ENCODE results near the gene TEX11. TPM values are rescaled to one million over a fixed set of nuclear protein-coding genes. Genes with fewer than 3 reads are reported as not detected.

TEX11 gene
- total and polyA plus RNA-seq, 2 experiments from 2014 or later: 0.60 to 1.0 TPM

DNA sequence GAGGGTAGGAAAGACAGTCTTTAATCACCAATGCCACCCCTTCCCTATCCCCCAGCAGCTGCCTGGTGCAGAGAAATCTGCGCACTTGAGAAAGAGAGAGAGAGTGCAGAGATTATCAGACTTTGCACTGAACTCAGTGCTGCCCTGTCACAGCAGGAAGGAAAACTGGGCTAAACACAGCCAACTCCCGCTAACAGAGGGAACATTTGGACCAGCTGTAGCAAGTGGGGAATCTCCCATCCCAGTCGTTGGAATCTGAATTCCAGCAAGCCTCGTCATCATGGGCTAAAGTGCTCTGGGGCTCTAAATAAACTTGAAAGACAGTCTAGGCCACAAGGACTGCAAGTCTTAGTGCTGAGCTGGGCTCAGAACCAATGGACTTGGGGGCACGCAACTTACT is 295.2 kb downstream of the TEX11 start:
- no peaks in the 10 kb centered on the region for H3K9me3 Mint-ChIP-seq
- Histone ChIP-seq H3K4me2 (no peak overlapping the region), H3K27me3 (ENCODE audit: insufficient read depth) (no peaks in the 10 kb centered on the region), H3K9me2 (ENCODE audit: insufficient read depth) (no peaks in the 10 kb centered on the region), H3F3A (replicated peaks; ENCODE audit: low read depth) (no peaks in the 10 kb centered on the region), H3K79me2 (replicated peaks; ENCODE audit: insufficient read depth) (no peaks in the 10 kb centered on the region), H2AFZ (no peak overlapping the region), H3K4me3 (no peak overlapping the region), H3K4me1 (ENCODE audit: insufficient read depth) (peaks cover 8% of the 10 kb centered on the region; the same call in 1 of the 2 replicates), H3K36me3 (ENCODE audit: insufficient read depth) (no peaks in the 10 kb centered on the region), H3K27ac (ENCODE audit: low read depth) (no peak overlapping the region), H4K20me1 (replicated peaks; ENCODE audit: insufficient read depth) (no peaks in the 10 kb centered on the region)
- ATAC-seq (no peak), DNase-seq (ENCODE audit: low spot score) (no peak)
- TF ChIP-seq POLR2AphosphoS5 (IDR thresholded peaks at IDR 0.05; ENCODE audit: low read depth) (no peak), EZH2phosphoT487 (IDR thresholded peaks at IDR 0.05; ENCODE audit: unreplicated experiment) (no peak), STAT1 (IDR thresholded peaks at IDR 0.05; ENCODE audit: unreplicated experiment) (no peak), CREB1 (CRISPR knock-in tag; IDR thresholded peaks at IDR 0.05; ENCODE audit: low read depth) (no peak), ZNF331 (CRISPR knock-in tag; IDR thresholded peaks at IDR 0.05; ENCODE audit: low read depth) (no peak), JUNB (IDR thresholded peaks at IDR 0.05; ENCODE audit: unreplicated experiment) (no peak), NANOG (IDR thresholded peaks at IDR 0.05; ENCODE audit: borderline replicate concordance) (no peak), EZH2 (IDR thresholded peaks at IDR 0.05; ENCODE audit: low read depth, unreplicated experiment) (no peak), ZNF114 (CRISPR knock-in tag; IDR thresholded peaks at IDR 0.05) (no peak)
- TF ChIP-seq, protein P1, sequence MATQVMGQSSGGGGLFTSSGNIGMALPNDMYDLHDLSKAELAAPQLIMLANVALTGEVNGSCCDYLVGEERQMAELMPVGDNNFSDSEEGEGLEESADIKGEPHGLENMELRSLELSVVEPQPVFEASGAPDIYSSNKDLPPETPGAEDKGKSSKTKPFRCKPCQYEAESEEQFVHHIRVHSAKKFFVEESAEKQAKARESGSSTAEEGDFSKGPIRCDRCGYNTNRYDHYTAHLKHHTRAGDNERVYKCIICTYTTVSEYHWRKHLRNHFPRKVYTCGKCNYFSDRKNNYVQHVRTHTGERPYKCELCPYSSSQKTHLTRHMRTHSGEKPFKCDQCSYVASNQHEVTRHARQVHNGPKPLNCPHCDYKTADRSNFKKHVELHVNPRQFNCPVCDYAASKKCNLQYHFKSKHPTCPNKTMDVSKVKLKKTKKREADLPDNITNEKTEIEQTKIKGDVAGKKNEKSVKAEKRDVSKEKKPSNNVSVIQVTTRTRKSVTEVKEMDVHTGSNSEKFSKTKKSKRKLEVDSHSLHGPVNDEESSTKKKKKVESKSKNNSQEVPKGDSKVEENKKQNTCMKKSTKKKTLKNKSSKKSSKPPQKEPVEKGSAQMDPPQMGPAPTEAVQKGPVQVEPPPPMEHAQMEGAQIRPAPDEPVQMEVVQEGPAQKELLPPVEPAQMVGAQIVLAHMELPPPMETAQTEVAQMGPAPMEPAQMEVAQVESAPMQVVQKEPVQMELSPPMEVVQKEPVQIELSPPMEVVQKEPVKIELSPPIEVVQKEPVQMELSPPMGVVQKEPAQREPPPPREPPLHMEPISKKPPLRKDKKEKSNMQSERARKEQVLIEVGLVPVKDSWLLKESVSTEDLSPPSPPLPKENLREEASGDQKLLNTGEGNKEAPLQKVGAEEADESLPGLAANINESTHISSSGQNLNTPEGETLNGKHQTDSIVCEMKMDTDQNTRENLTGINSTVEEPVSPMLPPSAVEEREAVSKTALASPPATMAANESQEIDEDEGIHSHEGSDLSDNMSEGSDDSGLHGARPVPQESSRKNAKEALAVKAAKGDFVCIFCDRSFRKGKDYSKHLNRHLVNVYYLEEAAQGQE (IDR thresholded peaks at IDR 0.05; ENCODE audit: unreplicated experiment): no peak
- TF ChIP-seq, protein P2, sequence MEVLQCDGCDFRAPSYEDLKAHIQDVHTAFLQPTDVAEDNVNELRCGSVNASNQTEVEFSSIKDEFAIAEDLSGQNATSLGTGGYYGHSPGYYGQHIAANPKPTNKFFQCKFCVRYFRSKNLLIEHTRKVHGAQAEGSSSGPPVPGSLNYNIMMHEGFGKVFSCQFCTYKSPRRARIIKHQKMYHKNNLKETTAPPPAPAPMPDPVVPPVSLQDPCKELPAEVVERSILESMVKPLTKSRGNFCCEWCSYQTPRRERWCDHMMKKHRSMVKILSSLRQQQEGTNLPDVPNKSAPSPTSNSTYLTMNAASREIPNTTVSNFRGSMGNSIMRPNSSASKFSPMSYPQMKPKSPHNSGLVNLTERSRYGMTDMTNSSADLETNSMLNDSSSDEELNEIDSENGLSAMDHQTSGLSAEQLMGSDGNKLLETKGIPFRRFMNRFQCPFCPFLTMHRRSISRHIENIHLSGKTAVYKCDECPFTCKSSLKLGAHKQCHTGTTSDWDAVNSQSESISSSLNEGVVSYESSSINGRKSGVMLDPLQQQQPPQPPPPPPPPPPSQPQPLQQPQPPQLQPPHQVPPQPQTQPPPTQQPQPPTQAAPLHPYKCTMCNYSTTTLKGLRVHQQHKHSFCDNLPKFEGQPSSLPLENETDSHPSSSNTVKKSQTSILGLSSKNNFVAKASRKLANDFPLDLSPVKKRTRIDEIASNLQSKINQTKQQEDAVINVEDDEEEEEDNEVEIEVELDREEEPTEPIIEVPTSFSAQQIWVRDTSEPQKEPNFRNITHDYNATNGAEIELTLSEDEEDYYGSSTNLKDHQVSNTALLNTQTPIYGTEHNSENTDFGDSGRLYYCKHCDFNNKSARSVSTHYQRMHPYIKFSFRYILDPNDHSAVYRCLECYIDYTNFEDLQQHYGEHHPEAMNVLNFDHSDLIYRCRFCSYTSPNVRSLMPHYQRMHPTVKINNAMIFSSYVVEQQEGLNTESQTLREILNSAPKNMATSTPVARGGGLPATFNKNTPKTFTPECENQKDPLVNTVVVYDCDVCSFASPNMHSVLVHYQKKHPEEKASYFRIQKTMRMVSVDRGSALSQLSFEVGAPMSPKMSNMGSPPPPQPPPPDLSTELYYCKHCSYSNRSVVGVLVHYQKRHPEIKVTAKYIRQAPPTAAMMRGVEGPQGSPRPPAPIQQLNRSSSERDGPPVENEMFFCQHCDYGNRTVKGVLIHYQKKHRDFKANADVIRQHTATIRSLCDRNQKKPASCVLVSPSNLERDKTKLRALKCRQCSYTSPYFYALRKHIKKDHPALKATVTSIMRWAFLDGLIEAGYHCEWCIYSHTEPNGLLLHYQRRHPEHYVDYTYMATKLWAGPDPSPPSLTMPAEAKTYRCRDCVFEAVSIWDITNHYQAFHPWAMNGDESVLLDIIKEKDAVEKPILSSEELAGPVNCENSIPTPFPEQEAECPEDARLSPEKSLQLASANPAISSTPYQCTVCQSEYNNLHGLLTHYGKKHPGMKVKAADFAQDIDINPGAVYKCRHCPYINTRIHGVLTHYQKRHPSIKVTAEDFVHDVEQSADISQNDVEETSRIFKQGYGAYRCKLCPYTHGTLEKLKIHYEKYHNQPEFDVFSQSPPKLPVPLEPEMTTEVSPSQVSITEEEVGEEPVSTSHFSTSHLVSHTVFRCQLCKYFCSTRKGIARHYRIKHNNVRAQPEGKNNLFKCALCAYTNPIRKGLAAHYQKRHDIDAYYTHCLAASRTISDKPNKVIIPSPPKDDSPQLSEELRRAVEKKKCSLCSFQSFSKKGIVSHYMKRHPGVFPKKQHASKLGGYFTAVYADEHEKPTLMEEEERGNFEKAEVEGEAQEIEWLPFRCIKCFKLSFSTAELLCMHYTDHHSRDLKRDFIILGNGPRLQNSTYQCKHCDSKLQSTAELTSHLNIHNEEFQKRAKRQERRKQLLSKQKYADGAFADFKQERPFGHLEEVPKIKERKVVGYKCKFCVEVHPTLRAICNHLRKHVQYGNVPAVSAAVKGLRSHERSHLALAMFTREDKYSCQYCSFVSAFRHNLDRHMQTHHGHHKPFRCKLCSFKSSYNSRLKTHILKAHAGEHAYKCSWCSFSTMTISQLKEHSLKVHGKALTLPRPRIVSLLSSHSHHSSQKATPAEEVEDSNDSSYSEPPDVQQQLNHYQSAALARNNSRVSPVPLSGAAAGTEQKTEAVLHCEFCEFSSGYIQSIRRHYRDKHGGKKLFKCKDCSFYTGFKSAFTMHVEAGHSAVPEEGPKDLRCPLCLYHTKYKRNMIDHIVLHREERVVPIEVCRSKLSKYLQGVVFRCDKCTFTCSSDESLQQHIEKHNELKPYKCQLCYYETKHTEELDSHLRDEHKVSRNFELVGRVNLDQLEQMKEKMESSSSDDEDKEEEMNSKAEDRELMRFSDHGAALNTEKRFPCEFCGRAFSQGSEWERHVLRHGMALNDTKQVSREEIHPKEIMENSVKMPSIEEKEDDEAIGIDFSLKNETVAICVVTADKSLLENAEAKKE (CRISPR knock-in tag; IDR thresholded peaks at IDR 0.05): no peak
- TF ChIP-seq, protein P3, sequence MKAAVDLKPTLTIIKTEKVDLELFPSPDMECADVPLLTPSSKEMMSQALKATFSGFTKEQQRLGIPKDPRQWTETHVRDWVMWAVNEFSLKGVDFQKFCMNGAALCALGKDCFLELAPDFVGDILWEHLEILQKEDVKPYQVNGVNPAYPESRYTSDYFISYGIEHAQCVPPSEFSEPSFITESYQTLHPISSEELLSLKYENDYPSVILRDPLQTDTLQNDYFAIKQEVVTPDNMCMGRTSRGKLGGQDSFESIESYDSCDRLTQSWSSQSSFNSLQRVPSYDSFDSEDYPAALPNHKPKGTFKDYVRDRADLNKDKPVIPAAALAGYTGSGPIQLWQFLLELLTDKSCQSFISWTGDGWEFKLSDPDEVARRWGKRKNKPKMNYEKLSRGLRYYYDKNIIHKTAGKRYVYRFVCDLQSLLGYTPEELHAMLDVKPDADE (IDR thresholded peaks at IDR 0.05): no peak
- TF ChIP-seq, protein P4, sequence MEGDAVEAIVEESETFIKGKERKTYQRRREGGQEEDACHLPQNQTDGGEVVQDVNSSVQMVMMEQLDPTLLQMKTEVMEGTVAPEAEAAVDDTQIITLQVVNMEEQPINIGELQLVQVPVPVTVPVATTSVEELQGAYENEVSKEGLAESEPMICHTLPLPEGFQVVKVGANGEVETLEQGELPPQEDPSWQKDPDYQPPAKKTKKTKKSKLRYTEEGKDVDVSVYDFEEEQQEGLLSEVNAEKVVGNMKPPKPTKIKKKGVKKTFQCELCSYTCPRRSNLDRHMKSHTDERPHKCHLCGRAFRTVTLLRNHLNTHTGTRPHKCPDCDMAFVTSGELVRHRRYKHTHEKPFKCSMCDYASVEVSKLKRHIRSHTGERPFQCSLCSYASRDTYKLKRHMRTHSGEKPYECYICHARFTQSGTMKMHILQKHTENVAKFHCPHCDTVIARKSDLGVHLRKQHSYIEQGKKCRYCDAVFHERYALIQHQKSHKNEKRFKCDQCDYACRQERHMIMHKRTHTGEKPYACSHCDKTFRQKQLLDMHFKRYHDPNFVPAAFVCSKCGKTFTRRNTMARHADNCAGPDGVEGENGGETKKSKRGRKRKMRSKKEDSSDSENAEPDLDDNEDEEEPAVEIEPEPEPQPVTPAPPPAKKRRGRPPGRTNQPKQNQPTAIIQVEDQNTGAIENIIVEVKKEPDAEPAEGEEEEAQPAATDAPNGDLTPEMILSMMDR (conservative IDR thresholded peaks at IDR 0.05; ENCODE audit: low read depth in 2 of 2): no peak
- H3K4me1 Mint-ChIP-seq: peaks cover 10% of the 10 kb centered on the region
- no peak overlapping the region for H3K27ac Mint-ChIP-seq
- H3K27me3 Mint-ChIP-seq (ENCODE audit: insufficient read depth, low read depth, poor library complexity): no peaks in the 10 kb centered on the region
- H3K36me3 Mint-ChIP-seq (ENCODE audit: low read depth): no peaks in the 10 kb centered on the region
- H3K4me3 Mint-ChIP-seq: no peak overlapping the region
